Measurements from ENCODE around the gene CDH23. TPM values are rescaled to one million over a fixed set of nuclear protein-coding genes. Genes with fewer than 3 reads are reported as not detected.
"Not testable (repeated sequence)": the region's sequence is repeated elsewhere in the genome, so short reads cannot be mapped to it uniquely, and the experiment has no call there.

CDH23 gene
- total RNA-seq, 2 donors from 2014 or later: 3.9 to 4.4 TPM

DNA sequence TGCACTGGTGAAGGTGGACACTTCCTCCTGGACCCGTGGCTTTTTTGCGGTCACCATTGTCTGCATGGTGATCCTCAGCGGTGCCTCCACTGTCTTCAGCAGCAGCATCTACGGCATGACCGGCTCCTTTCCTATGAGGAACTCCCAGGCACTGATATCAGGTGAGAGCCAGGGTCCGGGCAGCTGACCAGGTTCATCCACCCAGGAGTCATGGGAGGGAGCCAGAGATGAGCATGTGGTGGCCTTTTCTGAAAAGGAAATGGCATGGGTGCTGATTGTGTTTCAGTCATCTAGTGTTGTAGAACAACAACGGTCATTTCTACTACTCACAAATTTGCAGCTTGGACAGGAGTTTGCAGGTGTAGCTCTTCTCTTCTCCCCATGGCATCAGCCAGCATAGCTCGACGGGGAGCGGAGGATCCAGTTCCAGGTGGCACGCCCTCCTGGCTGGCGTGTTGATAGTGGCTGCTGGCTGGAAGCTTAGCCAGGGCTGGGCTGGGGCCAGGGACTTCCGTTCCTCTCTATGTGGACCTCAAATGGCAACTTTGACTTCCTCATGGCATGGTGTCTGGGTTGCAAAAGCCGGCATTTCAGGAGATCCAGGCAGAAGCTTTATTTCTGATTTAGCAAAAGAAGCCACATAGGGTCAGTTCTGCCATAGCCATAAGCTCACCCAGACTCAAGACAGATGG lies 44.9 kb upstream of the CDH23 start:
- H3K36me3 ChIP-seq: peaks cover 16% of the 10 kb centered on the region
- no peak overlapping the region for H3K27ac ChIP-seq

GRCh38 chr10:71353639-71354038 lies 43.1 kb upstream of the CDH23 start:
- H3K36me3 ChIP-seq: peaks cover 16% of the 10 kb centered on the region
- no peaks in the 10 kb centered on the region for H3K9me3 ChIP-seq
- H3K27me3 ChIP-seq: no peaks in the 10 kb centered on the region
- H3K27ac ChIP-seq: no peak overlapping the region
- no peak for TF ChIP-seq CTCF (IDR thresholded peaks at IDR 0.05)
- H3K4me3 ChIP-seq: no peak overlapping the region
- peaks cover 0 to 7% of the 10 kb centered on the region in 2 donors for H3K4me1 ChIP-seq
- no peak for DNase-seq (ENCODE audit: low spot score)

More for the DNA sequence above, 44.9 kb upstream of the CDH23 start:
- H3K4me3 ChIP-seq: no peak overlapping the region
- no peaks in the 10 kb centered on the region for H3K27me3 ChIP-seq
- no peaks in the 10 kb centered on the region for H3K9me3 ChIP-seq
- DNase-seq (ENCODE audit: low spot score): no peak
- H3K4me1 ChIP-seq: no peaks in the 10 kb centered on the region
- TF ChIP-seq CTCF (IDR thresholded peaks at IDR 0.05): no peak

DNA sequence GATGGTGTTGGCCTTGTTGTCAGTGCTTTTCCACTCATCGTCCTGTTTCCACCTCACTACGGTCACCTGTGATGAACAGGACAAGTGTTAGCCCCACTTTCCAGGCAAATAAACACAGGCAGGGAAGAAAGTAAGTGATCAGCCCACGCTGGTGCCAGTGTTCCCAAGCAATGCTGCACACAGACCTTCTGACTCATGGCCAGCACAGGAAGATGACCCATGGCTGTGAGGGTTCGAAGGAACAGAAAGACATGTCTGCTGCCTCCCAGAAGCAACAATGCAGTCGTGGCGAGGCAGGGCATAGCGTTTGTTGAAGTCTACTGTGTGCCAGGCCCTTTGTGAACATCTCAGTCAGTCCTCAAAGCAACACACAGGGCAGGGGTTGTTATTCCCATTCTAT lies 41.9 kb upstream of the CDH23 start:
- H3K4me1 ChIP-seq: peaks cover 0 to 7% of the 10 kb centered on the region in 2 donors
- H3K27ac ChIP-seq: no peak overlapping the region
- peaks cover 16% of the 10 kb centered on the region for H3K36me3 ChIP-seq
- no peaks in the 10 kb centered on the region for H3K9me3 ChIP-seq
- no peak for TF ChIP-seq CTCF (IDR thresholded peaks at IDR 0.05)
- H3K27me3 ChIP-seq: no peaks in the 10 kb centered on the region
- DNase-seq (ENCODE audit: low spot score): no peak
- no peak overlapping the region for H3K4me3 ChIP-seq

DNA sequence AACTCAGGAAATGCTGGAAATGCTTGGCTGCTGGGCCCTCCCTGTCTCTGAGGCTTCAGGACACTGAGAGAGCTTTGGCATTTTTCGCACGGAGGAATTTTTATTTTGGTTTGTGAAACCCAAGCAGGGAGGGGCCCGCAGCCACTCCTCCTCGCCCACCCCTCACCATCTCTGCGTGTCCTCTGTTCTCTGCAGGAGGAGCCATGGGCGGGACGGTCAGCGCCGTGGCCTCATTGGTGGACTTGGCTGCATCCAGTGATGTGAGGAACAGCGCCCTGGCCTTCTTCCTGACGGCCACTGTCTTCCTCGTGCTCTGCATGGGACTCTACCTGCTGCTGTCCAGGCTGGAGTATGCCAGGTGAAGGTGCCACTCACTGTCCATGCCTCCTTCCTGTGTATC lies 40.8 kb upstream of the CDH23 start:
- Histone ChIP-seq H3K4me3 (no peak overlapping the region), H3K4me1 (peaks cover 0 to 7% of the 10 kb centered on the region in 2 donors), H3K27ac (no peak overlapping the region), H3K36me3 (peaks cover 16% of the 10 kb centered on the region), H3K9me3 (no peaks in the 10 kb centered on the region), H3K27me3 (no peaks in the 10 kb centered on the region)
- TF ChIP-seq CTCF (IDR thresholded peaks at IDR 0.05): no peak
- no peak for DNase-seq (ENCODE audit: low spot score)

GRCh38 chr10:71357792-71358265 lies 38.9 kb upstream of the CDH23 start:
- Histone ChIP-seq H3K36me3 (peaks cover 12% of the 10 kb centered on the region), H3K27me3 (no peaks in the 10 kb centered on the region), H3K9me3 (no peaks in the 10 kb centered on the region), H3K4me1 (peaks cover 0 to 7% of the 10 kb centered on the region in 2 donors), H3K4me3 (no peak overlapping the region), H3K27ac (no peak overlapping the region)
- no peak for DNase-seq (ENCODE audit: low spot score)
- TF ChIP-seq CTCF (IDR thresholded peaks at IDR 0.05): no peak

- no peak for DNase-seq (ENCODE audit: low spot score)
- Histone ChIP-seq H3K9me3 (no peaks in the 10 kb centered on the region), H3K4me3 (no peak overlapping the region), H3K36me3 (peaks cover 8% of the 10 kb centered on the region), H3K27me3 (no peaks in the 10 kb centered on the region), H3K27ac (no peak overlapping the region), H3K4me1 (peaks cover 0 to 7% of the 10 kb centered on the region in 2 donors)
- no peak for TF ChIP-seq CTCF (IDR thresholded peaks at IDR 0.05)
Observed at GRCh38 chr10:71358277-71358676, 38.4 kb upstream of the CDH23 start.

DNA sequence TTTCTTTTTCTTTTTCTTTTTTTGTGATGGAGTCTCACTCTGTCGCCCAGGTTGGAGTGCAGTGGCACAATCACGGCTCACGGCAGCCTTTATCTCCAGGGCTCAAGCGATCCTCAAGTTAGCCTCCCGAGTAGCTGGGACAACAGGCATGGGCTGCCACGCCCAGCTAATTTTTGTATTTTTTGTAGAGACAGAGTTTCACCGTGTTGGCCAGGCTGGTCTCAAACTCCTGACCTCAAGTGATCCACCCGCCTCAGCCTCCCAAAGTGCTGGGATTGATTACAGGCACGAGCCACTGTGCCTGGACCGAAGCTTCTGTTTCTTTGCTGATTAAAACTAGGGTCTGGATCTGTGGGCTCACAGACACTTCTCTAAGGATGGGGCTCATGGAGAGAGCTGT lies 37.8 kb upstream of the CDH23 start:
- H3K36me3 ChIP-seq; H3K4me1 ChIP-seq; H3K9me3 ChIP-seq; H3K27me3 ChIP-seq; DNase-seq (ENCODE audit: low spot score); H3K4me3 ChIP-seq: not testable (repeated sequence)
- H3K27ac ChIP-seq: peak overlapping the region in 1 of 2 donors; percentile 56

All from right atrium auricular region (tissue), 2 donors.